ENCODE measurements around the gene ELAVL1.
"Not testable (repeated sequence)": the region's sequence is repeated elsewhere in the genome, so short reads cannot be mapped to it uniquely, and the experiment has no call there.

Gene ELAVL1

GRCh38 chr19:8036434-8037099, 31.1 kb upstream of the ELAVL1 start:
- Histone ChIP-seq H3K9ac (ENCODE audit: low read depth, low read length) (no peak overlapping the region), H3K4me2 (ENCODE audit: low read length) (peak overlapping the region; percentile 2), H3K4me3 (ENCODE audit: low read length) (no peak overlapping the region), H3K4me1 (ENCODE audit: control insufficient read depth, insufficient read depth, low read length) (peaks cover 5% of the 10 kb centered on the region), H3K9me3 (replicated peaks; ENCODE audit: low read length) (no peaks in the 10 kb centered on the region), H3K27me3 (ENCODE audit: control insufficient read depth, insufficient read depth, low read length) (peaks cover 9% of the 10 kb centered on the region), H3K36me3 (ENCODE audit: insufficient read depth, low read length) (no peaks in the 10 kb centered on the region)

DNA sequence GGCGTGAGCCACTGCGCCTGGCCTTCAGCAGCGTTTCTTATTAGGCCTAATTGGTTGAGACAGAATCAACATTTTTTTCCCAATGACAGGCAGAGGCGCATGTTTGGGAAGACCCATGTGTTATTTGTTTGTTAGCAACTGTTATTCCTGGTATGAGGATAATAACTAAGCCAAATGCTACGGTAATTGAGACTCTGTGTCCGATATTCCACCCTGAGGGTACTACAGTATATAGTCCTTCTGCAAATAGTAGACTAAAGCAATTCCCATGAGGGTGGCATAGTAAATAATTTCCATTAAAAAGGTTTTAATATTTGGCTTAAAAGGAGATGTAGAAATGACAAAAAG, 28.7 kb upstream of the ELAVL1 start:
- no peak overlapping the region for H3K4me2 ChIP-seq (ENCODE audit: low read length)
- peaks cover 10% of the 10 kb centered on the region for H3K27me3 ChIP-seq (ENCODE audit: control insufficient read depth, insufficient read depth, low read length)
- H3K9me3 ChIP-seq (replicated peaks; ENCODE audit: low read length) = no peaks in the 10 kb centered on the region
- no peak overlapping the region for H3K4me3 ChIP-seq (ENCODE audit: low read length)
- H3K36me3 ChIP-seq (ENCODE audit: insufficient read depth, low read length) = no peaks in the 10 kb centered on the region
- H3K4me1 ChIP-seq (ENCODE audit: control insufficient read depth, insufficient read depth, low read length) = peaks cover 5% of the 10 kb centered on the region
- H3K9ac ChIP-seq (ENCODE audit: low read depth, low read length) = no peak overlapping the region

GRCh38 chr19:8033287-8034177, 28.1 kb upstream of the ELAVL1 start:
- H3K36me3 ChIP-seq (ENCODE audit: insufficient read depth, low read length); H3K4me3 ChIP-seq (ENCODE audit: low read length); H3K4me1 ChIP-seq (ENCODE audit: control insufficient read depth, insufficient read depth, low read length); H3K4me2 ChIP-seq (ENCODE audit: low read length); H3K9ac ChIP-seq (ENCODE audit: low read depth, low read length); H3K9me3 ChIP-seq (replicated peaks; ENCODE audit: low read length); H3K27me3 ChIP-seq (ENCODE audit: control insufficient read depth, insufficient read depth, low read length): not testable (repeated sequence)

DNA sequence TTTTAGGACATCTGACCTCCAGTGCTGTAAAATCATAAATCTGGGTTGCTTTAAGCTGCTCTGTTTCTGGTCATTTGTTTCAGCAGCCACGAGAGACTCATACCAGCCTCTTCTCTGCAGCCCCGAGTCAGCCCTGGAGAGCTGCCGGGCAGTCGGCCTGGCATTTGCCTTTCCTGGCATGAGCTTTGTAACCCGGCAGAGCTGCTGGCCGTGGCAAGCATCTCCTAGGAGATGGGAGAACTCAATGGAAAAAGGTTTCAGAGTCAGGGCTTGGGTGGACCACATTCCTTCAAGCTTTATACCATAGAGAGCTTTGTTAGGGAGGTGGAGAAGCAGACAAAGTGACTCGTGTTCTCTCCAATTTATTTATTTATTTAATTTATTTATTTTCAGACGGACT, 25.5 kb upstream of the ELAVL1 start:
- Histone ChIP-seq H3K9ac (ENCODE audit: low read depth, low read length) (no peak overlapping the region), H3K27me3 (ENCODE audit: control insufficient read depth, insufficient read depth, low read length) (peaks cover 4% of the 10 kb centered on the region), H3K9me3 (replicated peaks; ENCODE audit: low read length) (no peaks in the 10 kb centered on the region), H3K4me2 (ENCODE audit: low read length) (no peak overlapping the region), H3K36me3 (ENCODE audit: insufficient read depth, low read length) (no peaks in the 10 kb centered on the region), H3K4me1 (ENCODE audit: control insufficient read depth, insufficient read depth, low read length) (no peaks in the 10 kb centered on the region), H3K4me3 (ENCODE audit: low read length) (no peak overlapping the region)

GRCh38 chr19:8028951-8029491, 23.6 kb upstream of the ELAVL1 start:
- Histone ChIP-seq H3K4me1 (ENCODE audit: control insufficient read depth, insufficient read depth, low read length) (no peaks in the 10 kb centered on the region), H3K4me3 (ENCODE audit: low read length) (no peak overlapping the region), H3K36me3 (ENCODE audit: insufficient read depth, low read length) (no peaks in the 10 kb centered on the region), H3K4me2 (ENCODE audit: low read length) (no peak overlapping the region), H3K9ac (ENCODE audit: low read depth, low read length) (no peak overlapping the region), H3K27me3 (ENCODE audit: control insufficient read depth, insufficient read depth, low read length) (peaks cover 4% of the 10 kb centered on the region), H3K9me3 (replicated peaks; ENCODE audit: low read length) (no peaks in the 10 kb centered on the region)

- Histone ChIP-seq H3K4me3 (ENCODE audit: low read length) (no peak overlapping the region), H3K4me2 (ENCODE audit: low read length) (no peak overlapping the region), H3K9me3 (replicated peaks; ENCODE audit: low read length) (no peaks in the 10 kb centered on the region), H3K36me3 (ENCODE audit: insufficient read depth, low read length) (no peaks in the 10 kb centered on the region), H3K9ac (ENCODE audit: low read depth, low read length) (no peak overlapping the region), H3K4me1 (ENCODE audit: control insufficient read depth, insufficient read depth, low read length) (no peaks in the 10 kb centered on the region), H3K27me3 (ENCODE audit: control insufficient read depth, insufficient read depth, low read length) (no peaks in the 10 kb centered on the region)
Measured at GRCh38 chr19:8025316-8025715, 19.9 kb upstream of the ELAVL1 start.

- not testable (repeated sequence) for H3K4me2 ChIP-seq (ENCODE audit: low read length); H3K9ac ChIP-seq (ENCODE audit: low read depth, low read length); H3K4me3 ChIP-seq (ENCODE audit: low read length); H3K36me3 ChIP-seq (ENCODE audit: insufficient read depth, low read length); H3K4me1 ChIP-seq (ENCODE audit: control insufficient read depth, insufficient read depth, low read length); H3K27me3 ChIP-seq (ENCODE audit: control insufficient read depth, insufficient read depth, low read length); H3K9me3 ChIP-seq (replicated peaks; ENCODE audit: low read length)
Measured at GRCh38 chr19:8024256-8024655, 18.8 kb upstream of the ELAVL1 start.

DNA sequence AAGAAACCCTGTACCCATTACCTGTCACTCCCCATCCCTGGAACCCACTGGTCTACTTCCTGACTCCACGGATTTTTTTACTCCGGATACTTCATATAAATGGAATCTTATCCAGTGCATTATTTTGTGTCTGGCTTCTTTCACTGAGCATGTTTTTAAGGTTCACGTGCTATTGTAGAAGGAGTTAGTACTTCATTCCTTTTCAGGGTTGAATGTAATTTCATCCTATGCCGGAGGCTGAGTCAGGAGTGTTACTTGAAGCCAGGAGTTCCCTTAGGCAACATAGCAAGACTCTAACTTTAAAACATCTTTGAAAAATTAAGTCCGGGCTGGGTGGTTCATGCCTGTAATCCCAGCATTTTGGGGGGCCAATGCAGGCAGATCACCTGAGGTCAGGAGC, 17.9 kb upstream of the ELAVL1 start:
- H3K4me1 ChIP-seq (ENCODE audit: control insufficient read depth, insufficient read depth, low read length) = no peaks in the 10 kb centered on the region
- H3K27me3 ChIP-seq (ENCODE audit: control insufficient read depth, insufficient read depth, low read length) = no peaks in the 10 kb centered on the region

GRCh38 chr19:8022275-8022674, 16.8 kb upstream of the ELAVL1 start:
- Histone ChIP-seq H3K9me3 (replicated peaks; ENCODE audit: low read length) (no peaks in the 10 kb centered on the region), H3K27me3 (ENCODE audit: control insufficient read depth, insufficient read depth, low read length) (no peaks in the 10 kb centered on the region), H3K4me1 (ENCODE audit: control insufficient read depth, insufficient read depth, low read length) (no peaks in the 10 kb centered on the region), H3K4me2 (ENCODE audit: low read length) (no peak overlapping the region), H3K9ac (ENCODE audit: low read depth, low read length) (no peak overlapping the region), H3K36me3 (ENCODE audit: insufficient read depth, low read length) (no peaks in the 10 kb centered on the region), H3K4me3 (ENCODE audit: low read length) (no peak overlapping the region)

More for the DNA sequence above, 17.9 kb upstream of the ELAVL1 start:
- Histone ChIP-seq H3K36me3 (ENCODE audit: insufficient read depth, low read length) (no peaks in the 10 kb centered on the region), H3K4me2 (ENCODE audit: low read length) (no peak overlapping the region), H3K4me3 (ENCODE audit: low read length) (no peak overlapping the region), H3K9ac (ENCODE audit: low read depth, low read length) (no peak overlapping the region), H3K9me3 (replicated peaks; ENCODE audit: low read length) (no peaks in the 10 kb centered on the region)

DNA sequence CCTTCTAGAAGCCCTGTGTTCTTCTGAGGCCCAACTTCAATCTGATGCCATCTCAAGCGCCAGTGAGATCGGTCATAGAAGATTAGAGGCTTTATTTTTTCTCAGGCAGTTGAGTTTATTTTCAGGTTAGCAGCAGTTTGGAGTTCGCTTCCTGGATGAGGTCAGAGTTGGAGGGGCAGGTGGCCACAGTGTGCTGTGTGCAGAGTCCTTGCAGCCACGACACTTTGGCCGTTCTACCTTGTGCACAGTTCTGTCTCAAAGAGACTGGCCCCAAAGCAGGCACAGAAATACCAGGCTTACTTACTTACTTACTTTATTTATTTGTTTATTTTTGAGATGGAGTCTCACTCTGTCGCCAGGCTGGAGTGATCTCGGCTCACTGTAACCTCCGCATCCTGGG, 15.9 kb upstream of the ELAVL1 start:
- no peaks in the 10 kb centered on the region for H3K36me3 ChIP-seq (ENCODE audit: insufficient read depth, low read length)
- H3K4me2 ChIP-seq (ENCODE audit: low read length) = no peak overlapping the region
- H3K4me1 ChIP-seq (ENCODE audit: control insufficient read depth, insufficient read depth, low read length) = no peaks in the 10 kb centered on the region
- H3K9me3 ChIP-seq (replicated peaks; ENCODE audit: low read length) = no peaks in the 10 kb centered on the region
- no peak overlapping the region for H3K4me3 ChIP-seq (ENCODE audit: low read length)
- H3K9ac ChIP-seq (ENCODE audit: low read depth, low read length) = no peak overlapping the region
- no peaks in the 10 kb centered on the region for H3K27me3 ChIP-seq (ENCODE audit: control insufficient read depth, insufficient read depth, low read length)

DNA sequence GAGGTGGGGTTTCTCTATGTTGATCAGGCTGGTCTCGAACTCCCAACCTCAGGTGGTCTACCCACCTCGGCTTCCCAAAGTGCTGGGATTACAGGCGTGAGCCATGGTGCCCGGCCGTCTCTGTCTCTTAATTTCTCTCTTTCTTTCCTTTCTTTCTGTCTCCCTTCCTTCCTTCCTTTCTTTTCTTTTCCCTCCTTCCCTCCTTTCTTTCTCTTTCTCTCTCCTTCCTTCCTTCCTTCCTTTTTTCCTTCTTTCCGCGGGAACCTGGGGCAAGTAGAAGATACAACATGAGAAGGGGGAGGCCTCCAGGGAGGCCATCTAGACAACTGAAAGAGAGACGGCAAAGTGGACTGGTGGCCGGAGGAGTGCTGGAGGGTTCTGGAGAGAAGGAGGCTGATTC, 15.2 kb upstream of the ELAVL1 start:
- Histone ChIP-seq H3K27me3 (ENCODE audit: control insufficient read depth, insufficient read depth, low read length) (no peaks in the 10 kb centered on the region), H3K9me3 (replicated peaks; ENCODE audit: low read length) (no peaks in the 10 kb centered on the region), H3K4me3 (ENCODE audit: low read length) (no peak overlapping the region), H3K9ac (ENCODE audit: low read depth, low read length) (no peak overlapping the region), H3K4me1 (ENCODE audit: control insufficient read depth, insufficient read depth, low read length) (no peaks in the 10 kb centered on the region), H3K36me3 (ENCODE audit: insufficient read depth, low read length) (no peaks in the 10 kb centered on the region), H3K4me2 (ENCODE audit: low read length) (no peak overlapping the region)

DNA sequence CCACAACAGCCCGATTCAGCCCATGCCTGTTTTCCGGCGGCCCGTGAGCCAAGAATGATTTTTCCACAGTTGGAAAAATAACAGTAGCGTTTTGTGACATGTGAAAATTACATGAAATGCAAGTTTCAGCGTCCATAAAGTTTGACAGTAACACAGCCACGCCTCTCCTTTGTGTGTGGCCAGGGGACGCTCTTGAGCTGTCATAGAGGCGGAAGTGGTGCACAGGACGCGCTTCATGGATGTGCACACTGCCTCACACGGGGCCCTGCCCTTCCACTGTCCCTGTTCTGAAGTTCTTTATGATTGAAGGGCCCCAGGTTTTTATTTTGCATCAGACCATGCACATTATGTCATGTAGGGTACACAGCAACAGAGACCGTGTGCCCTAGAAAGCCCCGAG, 12.4 kb upstream of the ELAVL1 start:
- Histone ChIP-seq H3K4me3 (ENCODE audit: low read length) (no peak overlapping the region), H3K9me3 (replicated peaks; ENCODE audit: low read length) (no peaks in the 10 kb centered on the region), H3K9ac (ENCODE audit: low read depth, low read length) (no peak overlapping the region), H3K27me3 (ENCODE audit: control insufficient read depth, insufficient read depth, low read length) (no peaks in the 10 kb centered on the region), H3K4me2 (ENCODE audit: low read length) (no peak overlapping the region), H3K36me3 (ENCODE audit: insufficient read depth, low read length) (no peaks in the 10 kb centered on the region), H3K4me1 (ENCODE audit: control insufficient read depth, insufficient read depth, low read length) (no peaks in the 10 kb centered on the region)

Measured in skeletal muscle satellite cell (primary cell).